Mesenchymal stem cell (in vitro differentiated cells and primary cell): ENCODE data around the gene LMNA.
A peak's percentile ranks its signal among the peaks of the same experiment; 100 is the strongest.
"Not testable (repeated sequence)": the region's sequence is repeated elsewhere in the genome, so short reads cannot be mapped to it uniquely, and the experiment has no call there.

Experiments used
- DNase-seq: peaks from one replicate; pipeline ENCODE4 v3.0.0-alpha.2; 2013
- H2AFZ ChIP-seq: one replicate; pipeline ENCODE4 v1.6.1; 2013; ENCODE audit warnings: low read depth, mild to moderate bottlenecking, control low read depth, inconsistent platforms, low read length, moderate library complexity
- H2AK5ac ChIP-seq: 2 replicates; pipeline ENCODE4 v1.6.1; 2013; ENCODE audit warnings: low read length, moderate library complexity, mild to moderate bottlenecking, inconsistent platforms; ENCODE audit not compliant: severe bottlenecking
- H2BK120ac ChIP-seq: one replicate; pipeline ENCODE4 v1.6.1; 2013; ENCODE audit warnings: low read depth, mild to moderate bottlenecking, inconsistent platforms, low read length, moderate library complexity
- H2BK12ac ChIP-seq, 2 experiments: one replicate each; pipeline ENCODE4 v1.6.1; 2013; ENCODE audit warnings: inconsistent platforms in 2 of 2, low read length in 2 of 2, mild to moderate bottlenecking in 2 of 2, moderate library complexity in 2 of 2, control low read depth in 1 of 2
- H2BK15ac ChIP-seq: one replicate; pipeline ENCODE4 v1.6.1; 2013; ENCODE audit warnings: mild to moderate bottlenecking, low read depth, inconsistent platforms; ENCODE audit not compliant: poor library complexity, severe bottlenecking
- H2BK5ac ChIP-seq: 2 replicates; pipeline ENCODE4 v1.6.1; 2013; ENCODE audit warnings: low read depth, mild to moderate bottlenecking, low read length, control low read depth, inconsistent platforms; ENCODE audit not compliant: poor library complexity, severe bottlenecking
- H3K14ac ChIP-seq, 2 experiments: one replicate each; pipeline ENCODE4 v1.6.1; 2013; ENCODE audit warnings: inconsistent platforms in 2 of 2, low read length in 2 of 2, control low read depth in 1 of 2, mild to moderate bottlenecking in 1 of 2, moderate library complexity in 1 of 2
- H3K18ac ChIP-seq, 2 experiments: one replicate each; pipeline ENCODE4 v1.6.1; 2013; ENCODE audit warnings: inconsistent platforms in 2 of 2, low read length in 2 of 2, control low read depth in 1 of 2, low read depth in 1 of 2, mild to moderate bottlenecking in 1 of 2
- H3K23ac ChIP-seq, 2 experiments: one replicate each; pipeline ENCODE4 v1.6.1; 2013; ENCODE audit warnings: inconsistent platforms in 2 of 2, low read length in 2 of 2, mild to moderate bottlenecking in 2 of 2, moderate library complexity in 2 of 2, control low read depth in 1 of 2
- H3K27ac ChIP-seq: 2 replicates; pipeline ENCODE4 v1.5.1; 2013; ENCODE audit warnings: mild to moderate bottlenecking, moderate library complexity, low read length, control low read depth, inconsistent platforms; ENCODE audit not compliant: poor library complexity, severe bottlenecking
- H3K27me3 ChIP-seq, 2 experiments: 2 replicates each; pipeline versions ENCODE4 v1.6.1 to v1.7.0; 2013; ENCODE audit warnings: low read length in 2 of 2, mild to moderate bottlenecking in 2 of 2, moderate library complexity in 2 of 2, control low read depth in 1 of 2, inconsistent platforms in 1 of 2; ENCODE audit not compliant: control insufficient read depth in 1 of 2, insufficient read depth in 1 of 2
- H3K36me3 ChIP-seq, 2 experiments: 2 replicates each; pipeline versions ENCODE4 v1.6.1 to v1.7.0; 2013; ENCODE audit warnings: low read length in 2 of 2, control low read depth in 1 of 2, inconsistent platforms in 1 of 2, low read depth in 1 of 2, mild to moderate bottlenecking in 1 of 2; ENCODE audit not compliant: insufficient read depth in 2 of 2, control insufficient read depth in 1 of 2
- H3K4ac ChIP-seq, 2 experiments: one replicate each; pipeline ENCODE4 v1.6.1; 2013; ENCODE audit warnings: inconsistent platforms in 2 of 2, low read length in 2 of 2, mild to moderate bottlenecking in 2 of 2, moderate library complexity in 2 of 2, control low read depth in 1 of 2, low read depth in 1 of 2
- H3K4me1 ChIP-seq: 2 replicates; pipeline ENCODE4 v1.6.1; 2013; ENCODE audit warnings: low read depth, low read length, control low read depth; ENCODE audit not compliant: control insufficient read depth, insufficient read depth
- H3K4me2 ChIP-seq: 2 replicates; pipeline ENCODE4 v1.6.1; 2013; ENCODE audit warnings: low read length, mild to moderate bottlenecking, inconsistent platforms; ENCODE audit not compliant: poor library complexity, severe bottlenecking
- H3K4me3 ChIP-seq, 2 experiments: 2 replicates each; pipeline versions ENCODE4 v1.5.1 to v1.7.0; 2013; ENCODE audit warnings: low read length in 2 of 2, mild to moderate bottlenecking in 2 of 2, control low read depth in 1 of 2, low read depth in 1 of 2; ENCODE audit not compliant: insufficient read depth in 1 of 2
- H3K79me1 ChIP-seq: replicated peaks from 2 replicates; pipeline ENCODE4 v1.6.1; 2013; ENCODE audit warnings: mild to moderate bottlenecking, control low read depth, low read length, inconsistent platforms; ENCODE audit not compliant: poor library complexity, severe bottlenecking
- H3K9ac ChIP-seq: 2 replicates; pipeline ENCODE4 v1.7.0; 2013; ENCODE audit warnings: mild to moderate bottlenecking, low read length, moderate library complexity
- H3K9me3 ChIP-seq: 2 replicates; pipeline ENCODE4 v1.7.0; 2013; ENCODE audit warnings: mild to moderate bottlenecking, low read length; ENCODE audit not compliant: control insufficient read depth
- H4K8ac ChIP-seq: one replicate; pipeline ENCODE4 v1.6.1; 2013; ENCODE audit warnings: inconsistent platforms, mild to moderate bottlenecking, low read length, moderate library complexity
- H4K91ac ChIP-seq: one replicate; pipeline ENCODE4 v1.6.1; 2013; ENCODE audit warnings: mild to moderate bottlenecking, low read length, inconsistent platforms
- WGBS: methylation state at CpG from one replicate; pipeline ENCODE4 v1.1.7; 2013; ENCODE audit warnings: mixed read lengths; 5-methylcytosine and 5-hydroxymethylcytosine counted together

The LMNA gene

GRCh38 chr1:156116731-156117130 is 2.2 kb downstream of the LMNA start:
- not testable (repeated sequence) for H2BK120ac ChIP-seq, H2AK5ac ChIP-seq, H3K23ac ChIP-seq, H3K9me3 ChIP-seq, H2BK15ac ChIP-seq, H3K27ac ChIP-seq, H4K8ac ChIP-seq, H2BK5ac ChIP-seq, H3K14ac ChIP-seq, H3K79me1 ChIP-seq, H4K91ac ChIP-seq, H2AFZ ChIP-seq, H3K27me3 ChIP-seq, H3K18ac ChIP-seq, H3K4ac ChIP-seq, H2BK12ac ChIP-seq
- peak overlapping the region; percentile 99 for H3K9ac ChIP-seq
- H3K4me1 ChIP-seq: peaks cover 50% of the 10 kb centered on the region
- H3K4me2 ChIP-seq: peak overlapping the region; percentile 66
- DNase-seq: peak; percentile 59
- peaks cover 4 to 44% of the 10 kb centered on the region in 2 experiments for H3K36me3 ChIP-seq
- whole genome bisulfite sequencing: 80% methylated on average over 5 of the region's 5 CpGs
- peak overlapping the region in 1 of 2 experiments; percentile 89 for H3K4me3 ChIP-seq

- H3K4me2 ChIP-seq: peak overlapping the region; percentile 39
- H2BK12ac ChIP-seq: peak overlapping the region in 1 of 2 experiments; percentile 38
- H3K27me3 ChIP-seq: no peaks in the 10 kb centered on the region
- WGBS: 84% methylated on average over 11 of the region's 13 CpGs
- H2BK15ac ChIP-seq: no peak overlapping the region
- no peak overlapping the region for H4K91ac ChIP-seq
- H3K9me3 ChIP-seq: no peaks in the 10 kb centered on the region
- H2AFZ ChIP-seq: no peak overlapping the region
- H3K14ac ChIP-seq: no peak overlapping the region
- no peak overlapping the region for H3K4ac ChIP-seq
- H4K8ac ChIP-seq: no peak overlapping the region
- H2AK5ac ChIP-seq: no peak overlapping the region
- H3K79me1 ChIP-seq: peaks cover 2% of the 10 kb centered on the region
- H3K27ac ChIP-seq: peak overlapping the region; percentile 76
- no peak overlapping the region for H3K23ac ChIP-seq
- DNase-seq: peak; percentile 51
- no peak overlapping the region for H2BK120ac ChIP-seq
- no peak overlapping the region for H3K18ac ChIP-seq
- H2BK5ac ChIP-seq: no peak overlapping the region
- H3K9ac ChIP-seq: peak overlapping the region; percentile 99
- peak overlapping the region; percentile 39 to 89 for H3K4me3 ChIP-seq
- peaks cover 51% of the 10 kb centered on the region for H3K4me1 ChIP-seq
- peaks cover 4 to 52% of the 10 kb centered on the region in 2 experiments for H3K36me3 ChIP-seq
Measured at GRCh38 chr1:156117414-156118176, 3.1 kb downstream of the LMNA start.

- Histone ChIP-seq H3K4me3 (peak overlapping the region in 1 of 2 experiments; percentile 89), H3K18ac (peak overlapping the region; percentile 35 to 54), H2BK15ac (no peak overlapping the region), H4K8ac (no peak overlapping the region), H3K9me3 (no peaks in the 10 kb centered on the region), H3K4ac (peak overlapping the region in 1 of 2 experiments; percentile 18), H3K9ac (peak overlapping the region; percentile 99), H2BK120ac (no peak overlapping the region), H3K4me2 (peak overlapping the region; percentile 60), H3K23ac (peak overlapping the region in 1 of 2 experiments; percentile 1), H2BK5ac (peak overlapping the region; percentile 53), H2AFZ (no peak overlapping the region), H3K36me3 (peaks cover 4 to 52% of the 10 kb centered on the region in 2 experiments), H3K14ac (no peak overlapping the region), H3K79me1 (no peaks in the 10 kb centered on the region), H3K4me1 (peaks cover 54% of the 10 kb centered on the region), H2AK5ac (peak overlapping the region; percentile 86), H3K27me3 (no peaks in the 10 kb centered on the region), H4K91ac (no peak overlapping the region), H2BK12ac (no peak overlapping the region), H3K27ac (peak overlapping the region; percentile 76)
- DNase-seq: peak; percentile 52
- WGBS: 74% methylated on average over 7 of the region's 8 CpGs
Measured at GRCh38 chr1:156118177-156118868, 3.8 kb downstream of the LMNA start.
